HepG2 (cell line): Measurements from ENCODE around the gene NDUFS7. TPM values are rescaled to one million over a fixed set of nuclear protein-coding genes. Genes with fewer than 3 reads are reported as not detected.
A peak's percentile ranks its signal among the peaks of the same experiment; 100 is the strongest.

ENCODE experiments used
- CAMTA2 ChIP-seq: sonication (generic); formaldehyde crosslinking; IDR thresholded peaks from 2 replicates; pipeline ENCODE4 v1.4.0; 2020; ENCODE audit warnings: mild to moderate bottlenecking, missing genetic modification reagents, borderline replicate concordance
- MAZ ChIP-seq, 2 experiments: sonication (generic) in 1 of 2; formaldehyde crosslinking in 1 of 2; IDR thresholded peaks; 2 replicates each; pipeline versions ENCODE4 v1.5.0 to v1.6.1; 2012 to 2020; ENCODE audit warnings: low read depth in 2 of 2, mild to moderate bottlenecking in 2 of 2, borderline replicate concordance in 1 of 2, improper control_type of control experiment in 1 of 2, low read length in 1 of 2, missing genetic modification reagents in 1 of 2, moderate library complexity in 1 of 2
- polyA plus RNA-seq, 8 experiments: library from polyadenylated mRNA; depleted of rRNA in 3 of 8; stranded (reverse) in 7 of 8; unstranded in 1 of 8; fragments of >200 nt; fragmentation: Illumina TruSeq in 4 of 8; extraction: Trizol in 4 of 8; gene quantifications; 2 replicates each; pipeline versions ENCODE4 v1.2.1 to v1.2.3, GENCODE V29; 2011 to 2016; ENCODE audit warnings: low read depth in 4 of 8, missing spikeins in 1 of 8, mixed read lengths in 1 of 8; ENCODE audit not compliant: insufficient read depth in 1 of 8
- total RNA-seq, 5 experiments: library from RNA; depleted of rRNA; stranded (reverse); fragments of >200 nt; fragmentation: Illumina TruSeq; extraction: Trizol; gene quantifications; 2 replicates each; pipeline ENCODE4 v1.2.3, GENCODE V29; 2016; ENCODE audit warnings: low read depth in 1 of 5
- TF ChIP-seq, protein P1 (sequence below): sonication (generic); formaldehyde crosslinking; IDR thresholded peaks from 2 replicates; pipeline ENCODE4 v1.8.1; 2023; ENCODE audit warnings: mild to moderate bottlenecking, missing genetic modification reagents
- TF ChIP-seq, protein P2 (sequence below): sonication (generic); formaldehyde crosslinking; IDR thresholded peaks from 2 replicates; pipeline ENCODE4 v1.5.0; 2020; ENCODE audit warnings: mild to moderate bottlenecking, missing genetic modification reagents, borderline replicate concordance
- TF ChIP-seq, protein P3 (sequence below): sonication (generic); formaldehyde crosslinking; IDR thresholded peaks from 2 replicates; pipeline ENCODE4 v1.5.1; 2020; ENCODE audit warnings: mild to moderate bottlenecking, missing genetic modification reagents, moderate library complexity

Gene NDUFS7
- total and polyA plus RNA-seq, 2 of the 13 experiments (the other 11 are each of a cell fraction or from before 2014, with no cell fraction given): 34.3 to 66.9 TPM

DNA sequence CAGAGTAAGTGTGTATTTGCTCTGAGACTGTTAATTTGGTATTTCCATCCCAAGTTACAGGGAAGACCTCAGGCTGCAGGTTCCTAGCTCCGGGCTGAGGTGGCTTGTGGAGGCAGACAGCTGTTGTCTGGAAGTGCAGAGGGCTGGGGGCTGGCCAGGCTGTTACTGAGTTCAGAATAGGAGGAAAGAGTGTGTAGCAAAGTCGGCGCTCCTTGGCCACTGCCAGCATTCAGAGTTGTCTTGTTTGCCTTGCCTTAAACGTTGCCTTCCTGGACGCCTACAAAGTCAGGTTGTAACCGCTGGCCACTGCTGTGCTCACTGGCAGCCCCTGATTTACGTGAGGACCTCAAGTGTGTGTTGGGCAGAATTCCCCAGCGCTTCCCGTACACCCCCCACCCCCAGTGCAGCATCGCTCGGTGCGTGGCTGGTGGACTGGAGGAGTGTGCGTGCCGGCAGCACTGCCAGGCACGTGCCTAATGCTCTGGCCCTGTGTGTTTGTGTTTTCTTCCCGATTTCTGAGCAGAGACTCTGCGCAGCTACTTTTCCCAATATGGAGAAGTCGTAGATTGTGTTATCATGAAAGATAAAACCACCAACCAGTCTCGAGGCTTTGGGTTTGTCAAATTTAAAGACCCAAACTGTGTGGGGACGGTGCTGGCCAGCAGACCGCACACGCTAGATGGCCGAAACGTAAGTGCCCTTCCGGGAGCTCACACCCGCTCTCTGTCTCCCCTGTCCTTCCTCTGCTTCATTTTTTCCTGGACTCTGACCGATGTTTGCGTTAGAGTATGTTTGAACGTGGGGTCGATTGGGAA is 34.2 kb downstream of the NDUFS7 start (continued):
- TF ChIP-seq, protein P1, sequence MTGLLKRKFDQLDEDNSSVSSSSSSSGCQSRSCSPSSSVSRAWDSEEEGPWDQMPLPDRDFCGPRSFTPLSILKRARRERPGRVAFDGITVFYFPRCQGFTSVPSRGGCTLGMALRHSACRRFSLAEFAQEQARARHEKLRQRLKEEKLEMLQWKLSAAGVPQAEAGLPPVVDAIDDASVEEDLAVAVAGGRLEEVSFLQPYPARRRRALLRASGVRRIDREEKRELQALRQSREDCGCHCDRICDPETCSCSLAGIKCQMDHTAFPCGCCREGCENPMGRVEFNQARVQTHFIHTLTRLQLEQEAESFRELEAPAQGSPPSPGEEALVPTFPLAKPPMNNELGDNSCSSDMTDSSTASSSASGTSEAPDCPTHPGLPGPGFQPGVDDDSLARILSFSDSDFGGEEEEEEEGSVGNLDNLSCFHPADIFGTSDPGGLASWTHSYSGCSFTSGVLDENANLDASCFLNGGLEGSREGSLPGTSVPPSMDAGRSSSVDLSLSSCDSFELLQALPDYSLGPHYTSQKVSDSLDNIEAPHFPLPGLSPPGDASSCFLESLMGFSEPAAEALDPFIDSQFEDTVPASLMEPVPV: no peak
- TF ChIP-seq, protein P2, sequence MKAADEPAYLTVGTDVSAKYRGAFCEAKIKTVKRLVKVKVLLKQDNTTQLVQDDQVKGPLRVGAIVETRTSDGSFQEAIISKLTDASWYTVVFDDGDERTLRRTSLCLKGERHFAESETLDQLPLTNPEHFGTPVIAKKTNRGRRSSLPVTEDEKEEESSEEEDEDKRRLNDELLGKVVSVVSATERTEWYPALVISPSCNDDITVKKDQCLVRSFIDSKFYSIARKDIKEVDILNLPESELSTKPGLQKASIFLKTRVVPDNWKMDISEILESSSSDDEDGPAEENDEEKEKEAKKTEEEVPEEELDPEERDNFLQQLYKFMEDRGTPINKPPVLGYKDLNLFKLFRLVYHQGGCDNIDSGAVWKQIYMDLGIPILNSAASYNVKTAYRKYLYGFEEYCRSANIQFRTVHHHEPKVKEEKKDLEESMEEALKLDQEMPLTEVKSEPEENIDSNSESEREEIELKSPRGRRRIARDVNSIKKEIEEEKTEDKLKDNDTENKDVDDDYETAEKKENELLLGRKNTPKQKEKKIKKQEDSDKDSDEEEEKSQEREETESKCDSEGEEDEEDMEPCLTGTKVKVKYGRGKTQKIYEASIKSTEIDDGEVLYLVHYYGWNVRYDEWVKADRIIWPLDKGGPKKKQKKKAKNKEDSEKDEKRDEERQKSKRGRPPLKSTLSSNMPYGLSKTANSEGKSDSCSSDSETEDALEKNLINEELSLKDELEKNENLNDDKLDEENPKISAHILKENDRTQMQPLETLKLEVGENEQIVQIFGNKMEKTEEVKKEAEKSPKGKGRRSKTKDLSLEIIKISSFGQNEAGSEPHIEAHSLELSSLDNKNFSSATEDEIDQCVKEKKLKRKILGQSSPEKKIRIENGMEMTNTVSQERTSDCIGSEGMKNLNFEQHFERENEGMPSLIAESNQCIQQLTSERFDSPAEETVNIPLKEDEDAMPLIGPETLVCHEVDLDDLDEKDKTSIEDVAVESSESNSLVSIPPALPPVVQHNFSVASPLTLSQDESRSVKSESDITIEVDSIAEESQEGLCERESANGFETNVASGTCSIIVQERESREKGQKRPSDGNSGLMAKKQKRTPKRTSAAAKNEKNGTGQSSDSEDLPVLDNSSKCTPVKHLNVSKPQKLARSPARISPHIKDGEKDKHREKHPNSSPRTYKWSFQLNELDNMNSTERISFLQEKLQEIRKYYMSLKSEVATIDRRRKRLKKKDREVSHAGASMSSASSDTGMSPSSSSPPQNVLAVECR (CRISPR knock-in tag): peak; percentile 8; the same call in 1 of the 2 replicates
- TF ChIP-seq CAMTA2 (CRISPR knock-in tag) (no peak), MAZ (IDR thresholded peaks at IDR 0.05; ENCODE audit: borderline replicate concordance, low read depth, low read length) (no peak), MAZ (CRISPR knock-in tag; IDR thresholded peaks at IDR 0.05; ENCODE audit: low read depth) (0 out of 2 replicates have a peak, but pooled peaks have one; percentile 25)
- TF ChIP-seq, protein P3, sequence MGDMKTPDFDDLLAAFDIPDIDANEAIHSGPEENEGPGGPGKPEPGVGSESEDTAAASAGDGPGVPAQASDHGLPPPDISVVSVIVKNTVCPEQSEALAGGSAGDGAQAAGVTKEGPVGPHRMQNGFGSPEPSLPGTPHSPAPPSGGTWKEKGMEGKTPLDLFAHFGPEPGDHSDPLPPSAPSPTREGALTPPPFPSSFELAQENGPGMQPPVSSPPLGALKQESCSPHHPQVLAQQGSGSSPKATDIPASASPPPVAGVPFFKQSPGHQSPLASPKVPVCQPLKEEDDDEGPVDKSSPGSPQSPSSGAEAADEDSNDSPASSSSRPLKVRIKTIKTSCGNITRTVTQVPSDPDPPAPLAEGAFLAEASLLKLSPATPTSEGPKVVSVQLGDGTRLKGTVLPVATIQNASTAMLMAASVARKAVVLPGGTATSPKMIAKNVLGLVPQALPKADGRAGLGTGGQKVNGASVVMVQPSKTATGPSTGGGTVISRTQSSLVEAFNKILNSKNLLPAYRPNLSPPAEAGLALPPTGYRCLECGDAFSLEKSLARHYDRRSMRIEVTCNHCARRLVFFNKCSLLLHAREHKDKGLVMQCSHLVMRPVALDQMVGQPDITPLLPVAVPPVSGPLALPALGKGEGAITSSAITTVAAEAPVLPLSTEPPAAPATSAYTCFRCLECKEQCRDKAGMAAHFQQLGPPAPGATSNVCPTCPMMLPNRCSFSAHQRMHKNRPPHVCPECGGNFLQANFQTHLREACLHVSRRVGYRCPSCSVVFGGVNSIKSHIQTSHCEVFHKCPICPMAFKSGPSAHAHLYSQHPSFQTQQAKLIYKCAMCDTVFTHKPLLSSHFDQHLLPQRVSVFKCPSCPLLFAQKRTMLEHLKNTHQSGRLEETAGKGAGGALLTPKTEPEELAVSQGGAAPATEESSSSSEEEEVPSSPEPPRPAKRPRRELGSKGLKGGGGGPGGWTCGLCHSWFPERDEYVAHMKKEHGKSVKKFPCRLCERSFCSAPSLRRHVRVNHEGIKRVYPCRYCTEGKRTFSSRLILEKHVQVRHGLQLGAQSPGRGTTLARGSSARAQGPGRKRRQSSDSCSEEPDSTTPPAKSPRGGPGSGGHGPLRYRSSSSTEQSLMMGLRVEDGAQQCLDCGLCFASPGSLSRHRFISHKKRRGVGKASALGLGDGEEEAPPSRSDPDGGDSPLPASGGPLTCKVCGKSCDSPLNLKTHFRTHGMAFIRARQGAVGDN (CRISPR knock-in tag): peak; percentile 54
